Vagina (tissue), 2 donors: Measurements from ENCODE around the gene TMEM63B.

Experiments used
- POLR2AphosphoS5 ChIP-seq, 2 donors: sonication (generic); formaldehyde crosslinking; IDR thresholded peaks; one replicate each; pipeline ENCODE4 v1.9.0; 2017; ENCODE audit warnings: antibody characterized with exemption in 2 of 2, mild to moderate bottlenecking in 2 of 2, low read depth in 1 of 2; ENCODE audit not compliant: insufficient read depth in 1 of 2
- TF ChIP-seq, protein P1 (sequence below), 3 experiments: fragments of 450-650 bp in 2 of 3; fragments of 200-600 bp in 1 of 3; sonication (generic) in 1 of 3; IDR thresholded peaks; one replicate each; pipeline ENCODE4 v1.5.1; 2017 to 2019; ENCODE audit warnings: antibody characterized with exemption in 3 of 3, mild to moderate bottlenecking in 2 of 3, moderate library complexity in 2 of 3

DNA sequence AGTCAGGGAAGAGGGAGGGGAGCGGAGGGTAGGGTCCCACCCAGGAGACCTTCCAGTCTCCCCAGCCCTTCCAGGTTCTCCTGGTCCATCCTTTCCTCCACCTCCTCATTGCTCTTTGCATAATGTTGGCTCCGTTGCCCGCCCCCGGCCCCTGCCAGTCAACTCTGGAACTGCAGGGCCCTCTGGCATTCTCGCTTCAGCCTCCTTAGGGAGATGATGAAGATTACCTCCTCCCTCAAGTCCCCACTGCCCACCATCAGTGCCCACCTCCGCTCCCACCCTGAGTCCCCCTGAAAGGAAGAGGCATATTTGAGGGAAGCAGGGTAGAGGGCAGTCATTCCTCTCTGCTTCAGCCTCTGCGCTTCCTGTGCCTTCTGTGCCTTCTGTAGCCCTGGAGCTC lies 8.5 kb downstream of the TMEM63B start:
- TF ChIP-seq, protein P1, sequence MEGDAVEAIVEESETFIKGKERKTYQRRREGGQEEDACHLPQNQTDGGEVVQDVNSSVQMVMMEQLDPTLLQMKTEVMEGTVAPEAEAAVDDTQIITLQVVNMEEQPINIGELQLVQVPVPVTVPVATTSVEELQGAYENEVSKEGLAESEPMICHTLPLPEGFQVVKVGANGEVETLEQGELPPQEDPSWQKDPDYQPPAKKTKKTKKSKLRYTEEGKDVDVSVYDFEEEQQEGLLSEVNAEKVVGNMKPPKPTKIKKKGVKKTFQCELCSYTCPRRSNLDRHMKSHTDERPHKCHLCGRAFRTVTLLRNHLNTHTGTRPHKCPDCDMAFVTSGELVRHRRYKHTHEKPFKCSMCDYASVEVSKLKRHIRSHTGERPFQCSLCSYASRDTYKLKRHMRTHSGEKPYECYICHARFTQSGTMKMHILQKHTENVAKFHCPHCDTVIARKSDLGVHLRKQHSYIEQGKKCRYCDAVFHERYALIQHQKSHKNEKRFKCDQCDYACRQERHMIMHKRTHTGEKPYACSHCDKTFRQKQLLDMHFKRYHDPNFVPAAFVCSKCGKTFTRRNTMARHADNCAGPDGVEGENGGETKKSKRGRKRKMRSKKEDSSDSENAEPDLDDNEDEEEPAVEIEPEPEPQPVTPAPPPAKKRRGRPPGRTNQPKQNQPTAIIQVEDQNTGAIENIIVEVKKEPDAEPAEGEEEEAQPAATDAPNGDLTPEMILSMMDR (IDR thresholded peaks at IDR 0.05), result no peak
- no peak for TF ChIP-seq POLR2AphosphoS5 (IDR thresholded peaks at IDR 0.05; ENCODE audit: insufficient read depth in 1 of 2, low read depth in 1 of 2)
